SU-DHL-6 (cell line): ENCODE data around the gene DLK1.

ENCODE experiments used
- EZH2phosphoT487 ChIP-seq: fragments of 200-600 bp; sonication (generic), shearing (Covaris generic); conservative IDR thresholded peaks from 2 replicates; pipeline ENCODE4 v1.6.1; 2018; ENCODE audit warnings: mild to moderate bottlenecking, antibody characterized with exemption, low read length, moderate library complexity, mixed read lengths
- TF ChIP-seq, protein P1 (sequence below): fragments of 200-600 bp; sonication (generic); IDR thresholded peaks from one replicate; pipeline ENCODE4 v1.5.1; 2017; ENCODE audit warnings: antibody characterized with exemption, mild to moderate bottlenecking, low read length, moderate library complexity; ENCODE audit not compliant: insufficient read depth, poor library complexity, severe bottlenecking

DNA sequence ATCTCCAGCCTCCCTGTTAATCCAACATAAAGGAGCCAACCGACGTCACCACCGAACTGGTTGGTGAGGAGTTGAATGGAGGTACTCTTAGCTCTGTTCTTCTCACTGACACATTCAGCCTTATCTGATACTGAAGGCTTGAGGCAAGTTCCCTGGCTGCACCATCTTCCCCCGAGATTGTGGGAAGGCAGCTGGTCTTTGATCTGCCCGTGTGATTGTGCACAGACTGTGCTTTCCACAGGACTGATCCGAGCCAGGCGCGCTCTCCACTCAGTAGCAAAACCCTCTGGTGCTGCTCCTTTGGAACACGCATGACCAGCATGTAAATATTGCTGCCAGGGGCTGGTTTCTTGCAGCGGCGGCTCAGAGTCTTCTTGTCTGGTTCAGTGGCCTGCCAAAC lies 30.1 kb upstream of the DLK1 start:
- TF ChIP-seq, protein P1, sequence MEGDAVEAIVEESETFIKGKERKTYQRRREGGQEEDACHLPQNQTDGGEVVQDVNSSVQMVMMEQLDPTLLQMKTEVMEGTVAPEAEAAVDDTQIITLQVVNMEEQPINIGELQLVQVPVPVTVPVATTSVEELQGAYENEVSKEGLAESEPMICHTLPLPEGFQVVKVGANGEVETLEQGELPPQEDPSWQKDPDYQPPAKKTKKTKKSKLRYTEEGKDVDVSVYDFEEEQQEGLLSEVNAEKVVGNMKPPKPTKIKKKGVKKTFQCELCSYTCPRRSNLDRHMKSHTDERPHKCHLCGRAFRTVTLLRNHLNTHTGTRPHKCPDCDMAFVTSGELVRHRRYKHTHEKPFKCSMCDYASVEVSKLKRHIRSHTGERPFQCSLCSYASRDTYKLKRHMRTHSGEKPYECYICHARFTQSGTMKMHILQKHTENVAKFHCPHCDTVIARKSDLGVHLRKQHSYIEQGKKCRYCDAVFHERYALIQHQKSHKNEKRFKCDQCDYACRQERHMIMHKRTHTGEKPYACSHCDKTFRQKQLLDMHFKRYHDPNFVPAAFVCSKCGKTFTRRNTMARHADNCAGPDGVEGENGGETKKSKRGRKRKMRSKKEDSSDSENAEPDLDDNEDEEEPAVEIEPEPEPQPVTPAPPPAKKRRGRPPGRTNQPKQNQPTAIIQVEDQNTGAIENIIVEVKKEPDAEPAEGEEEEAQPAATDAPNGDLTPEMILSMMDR: no peak
- no peak for TF ChIP-seq EZH2phosphoT487
